Stimulated activated CD4-positive, alpha-beta T cell treated with anti-CD3 and anti-CD28 coated beads, TNF-alpha, amount 100 ng/mL, for 24 hours (primary cell): ENCODE results near the gene ITGAD.
A peak's percentile ranks its signal among the peaks of the same experiment; 100 is the strongest.

Experiments
- DNase-seq, 3 experiments: peaks; one replicate each; pipeline ENCODE4 v3.0.0-alpha.2; 2020; ENCODE audit warnings: low read depth in 3 of 3

The ITGAD gene

GRCh38 chr16:31458844-31459686, 65.9 kb downstream of the ITGAD start, which contains the start of gene ARMC5:
Gene ARMC5 (plus strand): TSS chr16:31459501. CDS start chr16:31459525, 24 bp downstream.
- peak; percentile 93 to 96 (median 93) for DNase-seq

DNA sequence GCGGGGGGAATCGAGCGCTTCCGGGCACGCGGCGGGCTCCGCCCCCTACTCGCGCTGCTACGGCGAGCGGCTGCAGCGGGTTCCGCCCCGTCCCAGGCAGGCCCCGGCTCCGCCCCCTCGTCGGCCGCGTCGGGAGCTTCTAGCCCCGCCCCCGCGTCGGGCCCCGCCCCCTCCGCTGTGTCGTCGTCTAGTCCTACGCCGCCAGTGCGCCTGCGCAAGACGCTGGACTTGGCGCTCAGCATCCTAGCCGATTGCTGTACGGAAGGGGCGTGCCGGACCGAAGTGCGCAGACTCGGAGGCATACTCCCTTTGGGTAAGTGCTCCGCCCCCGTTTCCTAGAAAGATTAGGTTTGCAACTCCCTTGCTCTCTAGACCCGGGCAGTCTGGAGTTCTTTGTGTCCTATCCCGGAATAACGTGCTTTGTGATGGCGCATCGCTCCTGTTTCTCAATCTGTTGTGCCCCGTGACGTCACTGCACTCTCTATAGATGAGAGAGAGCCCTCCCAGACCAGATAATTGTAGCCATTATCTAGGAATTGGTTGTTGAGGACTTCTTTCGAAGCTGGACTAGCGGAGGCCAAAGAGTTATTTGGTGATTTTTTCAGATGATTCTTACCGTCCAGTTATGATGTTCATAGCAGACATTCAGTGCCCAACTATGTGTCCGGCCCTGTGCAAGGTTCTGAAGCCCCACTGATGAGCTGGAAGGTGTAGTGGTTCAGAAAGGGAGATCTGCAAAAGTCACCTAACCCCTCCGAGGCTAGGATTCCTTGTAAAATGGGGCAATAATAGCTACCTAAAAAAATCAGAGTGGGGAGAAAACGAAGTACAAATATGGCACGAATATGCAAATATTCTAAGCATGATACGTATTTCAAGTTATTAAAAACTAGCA, 66.8 kb downstream of the ITGAD start:
- peak; percentile 100 for DNase-seq

GRCh38 chr16:31460582-31461002, 67.5 kb downstream of the ITGAD start:
- DNase-seq: no peak

- no peak for DNase-seq
These were observed 68.2 kb downstream of the ITGAD start for GRCh38 chr16:31461201-31461920.

DNA sequence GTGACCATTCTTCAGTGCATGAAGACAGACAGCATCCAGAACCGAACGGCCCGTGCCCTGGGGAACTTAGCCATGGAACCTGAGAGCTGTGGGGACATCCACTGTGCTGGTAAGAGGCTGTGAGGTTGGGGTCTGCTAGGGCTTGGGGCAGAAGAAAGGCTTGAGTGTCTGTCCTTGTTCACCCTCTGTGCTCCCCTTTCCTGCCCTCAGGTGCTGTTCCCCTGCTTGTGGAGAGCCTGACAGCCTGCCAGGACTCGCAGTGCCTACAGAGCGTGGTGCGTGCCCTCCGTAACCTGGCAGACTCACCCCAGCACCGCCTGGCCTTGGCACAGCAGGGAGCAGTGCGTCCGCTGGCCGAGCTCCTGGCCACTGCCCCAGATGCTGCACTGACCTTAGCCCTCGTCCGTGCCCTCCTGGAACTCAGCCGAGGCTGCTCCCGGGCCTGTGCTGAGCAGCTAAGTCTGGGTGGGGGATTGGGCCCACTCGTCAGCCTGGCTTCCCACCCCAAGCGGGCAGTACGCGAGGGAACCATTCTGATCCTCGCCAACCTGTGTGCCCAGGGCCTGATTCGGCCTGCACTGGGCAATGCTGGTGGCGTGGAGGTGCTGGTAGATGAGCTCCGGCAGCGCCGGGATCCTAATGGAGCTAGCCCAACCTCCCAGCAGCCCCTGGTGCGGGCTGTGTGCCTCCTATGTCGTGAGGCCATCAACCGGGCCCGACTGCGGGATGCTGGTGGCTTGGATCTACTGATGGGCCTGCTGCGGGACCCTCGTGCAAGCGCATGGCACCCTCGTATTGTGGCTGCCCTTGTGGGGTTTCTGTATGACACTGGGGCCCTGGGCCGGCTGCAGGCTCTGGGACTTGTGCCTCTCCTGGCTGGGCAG, 69.0 kb downstream of the ITGAD start:
- DNase-seq: no peak

DNA sequence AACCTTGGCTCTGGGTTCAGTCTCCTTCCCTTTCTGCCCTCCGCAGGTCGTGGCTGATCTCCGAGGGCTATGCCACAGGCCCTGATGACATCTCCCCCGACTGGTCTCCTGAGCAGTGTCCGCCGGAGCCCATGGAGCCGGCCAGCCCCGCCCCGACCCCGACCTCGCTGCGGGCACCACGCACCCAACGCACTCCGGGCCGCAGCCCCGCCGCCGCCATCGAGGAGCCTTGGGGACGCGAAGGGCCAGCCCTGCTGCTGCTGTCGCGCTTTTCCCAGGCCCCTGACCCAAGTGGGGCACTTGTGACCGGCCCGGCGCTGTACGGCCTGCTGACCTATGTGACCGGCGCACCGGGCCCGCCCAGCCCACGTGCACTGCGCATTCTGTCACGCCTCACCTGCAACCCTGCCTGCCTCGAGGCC, 71.2 kb downstream of the ITGAD start:
- DNase-seq: no peak

- no peak for DNase-seq
These were observed 71.7 kb downstream of the ITGAD start for GRCh38 chr16:31464781-31465260.

- no peak for DNase-seq
These were observed 72.7 kb downstream of the ITGAD start for GRCh38 chr16:31465788-31466370.

DNA sequence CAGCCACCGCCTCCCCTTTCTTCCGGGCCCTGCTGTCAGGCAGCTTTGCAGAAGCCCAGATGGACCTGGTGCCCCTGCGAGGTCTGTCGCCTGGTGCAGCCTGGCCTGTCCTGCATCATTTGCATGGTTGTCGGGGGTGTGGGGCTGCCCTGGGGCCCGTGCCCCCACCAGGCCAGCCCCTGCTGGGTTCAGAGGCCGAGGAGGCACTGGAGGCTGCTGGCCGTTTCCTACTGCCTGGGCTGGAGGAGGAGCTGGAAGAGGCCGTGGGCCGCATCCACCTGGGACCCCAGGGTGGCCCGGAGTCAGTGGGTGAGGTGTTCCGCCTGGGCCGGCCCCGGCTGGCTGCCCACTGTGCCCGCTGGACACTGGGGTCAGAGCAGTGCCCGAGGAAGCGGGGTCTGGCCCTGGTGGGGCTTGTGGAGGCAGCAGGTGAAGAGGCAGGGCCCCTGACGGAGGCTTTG, 73.3 kb downstream of the ITGAD start:
- no peak for DNase-seq

DNA sequence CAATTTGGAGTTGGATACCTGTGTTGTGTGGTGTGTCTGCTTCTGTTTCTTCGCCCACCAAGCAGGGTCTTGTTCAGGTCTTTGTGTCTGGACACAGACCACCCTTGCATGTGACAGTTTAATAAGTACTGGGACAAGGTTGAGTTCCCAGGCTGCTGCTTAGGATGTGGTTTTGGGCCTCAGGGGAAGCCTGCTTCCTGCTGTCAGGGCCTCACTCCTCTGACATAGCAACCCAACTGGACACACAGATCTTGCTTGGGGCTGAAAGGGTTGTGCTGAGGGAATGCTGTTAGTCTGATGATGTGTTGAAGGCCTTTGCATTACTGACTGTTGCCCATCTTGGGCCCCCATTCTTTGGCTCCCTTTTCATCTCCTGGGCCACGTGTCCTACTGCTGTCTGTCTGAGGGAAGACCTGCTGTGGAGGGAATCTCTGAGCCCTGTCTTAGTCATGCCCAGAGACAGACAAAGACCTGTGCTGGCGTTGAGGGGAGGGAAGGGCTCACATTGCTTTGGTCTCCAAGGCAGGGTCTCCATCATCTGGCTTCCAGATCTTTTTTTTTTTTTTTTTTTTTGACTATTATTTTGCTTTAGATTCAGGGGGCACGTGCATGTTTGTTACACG, 74.1 kb downstream of the ITGAD start:
- DNase-seq: no peak

- DNase-seq: no peak
These were observed 74.7 kb downstream of the ITGAD start for GRCh38 chr16:31467858-31468257.

- no peak for DNase-seq
These were observed 77.5 kb downstream of the ITGAD start for GRCh38 chr16:31470615-31471014.

DNA sequence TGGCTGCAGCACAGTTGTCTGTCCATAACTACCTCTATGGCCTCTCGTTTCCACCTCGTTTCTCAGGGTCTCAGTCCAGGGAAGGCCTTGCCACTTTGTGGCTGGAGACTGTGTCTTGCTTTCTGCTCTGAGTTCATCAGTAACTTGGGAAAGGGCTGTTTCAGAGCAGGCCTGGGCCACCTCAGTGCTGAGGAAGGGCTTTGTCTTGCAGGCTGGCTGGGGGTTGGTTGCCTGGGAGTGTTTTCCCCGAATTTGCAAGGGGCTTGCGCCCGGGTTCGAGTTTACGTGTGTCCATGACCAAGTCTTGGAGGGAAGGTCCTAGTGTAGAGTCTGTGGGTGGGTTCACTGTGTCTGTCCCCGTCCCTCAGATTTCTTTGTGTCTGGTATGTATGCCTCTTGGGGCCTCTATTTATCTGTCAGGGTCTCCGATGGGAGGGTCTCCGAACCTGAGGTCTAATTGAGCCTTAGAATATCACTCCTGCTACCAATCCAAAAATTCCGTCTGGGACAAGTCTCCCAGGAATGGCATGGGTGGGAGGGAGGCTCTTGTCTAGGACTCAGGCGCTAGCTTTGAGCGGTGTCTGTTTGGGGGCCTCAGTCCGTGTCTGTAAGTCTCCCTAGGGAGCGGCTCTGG, 78.2 kb downstream of the ITGAD start:
- no peak for DNase-seq

DNA sequence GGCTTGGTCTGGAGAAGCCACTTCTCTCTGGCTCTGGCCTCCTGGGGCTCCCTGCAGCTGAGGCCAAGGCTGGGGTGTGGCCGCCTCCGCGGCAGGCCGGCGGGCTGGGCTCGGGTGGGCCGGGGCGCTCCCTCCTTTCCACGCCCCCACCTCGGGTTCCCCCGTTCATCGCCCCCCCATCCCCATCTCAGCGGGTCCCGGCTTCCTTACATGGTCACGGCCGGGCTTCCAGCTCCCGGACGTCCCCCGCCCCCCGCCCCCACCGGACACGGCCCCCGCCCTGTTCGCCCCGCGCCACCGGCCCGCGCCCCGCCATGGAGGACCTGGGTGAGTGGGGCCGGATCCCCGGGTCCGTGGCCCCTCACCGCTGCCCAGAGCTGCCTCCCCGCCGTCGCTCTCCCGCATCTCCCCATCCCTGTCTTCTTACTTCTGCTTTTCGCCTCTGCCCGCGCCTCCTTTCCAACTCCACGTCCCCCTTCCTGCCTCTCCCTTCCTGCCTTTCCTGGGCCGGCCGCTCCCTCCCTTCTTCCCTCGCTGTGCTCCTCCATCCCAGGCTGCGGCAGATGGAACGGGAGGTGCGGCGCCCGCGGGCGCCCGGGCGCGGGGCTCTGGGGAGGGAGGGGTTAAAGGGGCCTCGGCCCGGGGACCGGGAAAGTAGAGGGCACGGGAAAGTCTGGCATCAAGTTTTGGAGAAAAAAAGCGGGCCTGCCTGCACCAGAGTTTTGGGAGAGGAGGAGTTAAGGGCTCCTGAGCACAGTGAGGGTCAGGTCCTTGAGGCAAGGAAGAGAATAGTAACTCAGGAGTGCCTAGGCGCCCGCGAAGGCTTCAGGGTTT, 79.0 kb downstream of the ITGAD start, which contains the start of gene TGFB1I1:
TSS of gene TGFB1I1 (plus strand) at position 278 of the 834 bp plus-strand sequence. CDS start at position 315, 37 bp downstream.
- DNase-seq: no peak

- peak in 1 of 3 experiments; percentile 39 for DNase-seq
These were observed 79.6 kb downstream of the ITGAD start for GRCh38 chr16:31472709-31473203.

- DNase-seq: no peak
These were observed 80.3 kb downstream of the ITGAD start for GRCh38 chr16:31473264-31473984.

DNA sequence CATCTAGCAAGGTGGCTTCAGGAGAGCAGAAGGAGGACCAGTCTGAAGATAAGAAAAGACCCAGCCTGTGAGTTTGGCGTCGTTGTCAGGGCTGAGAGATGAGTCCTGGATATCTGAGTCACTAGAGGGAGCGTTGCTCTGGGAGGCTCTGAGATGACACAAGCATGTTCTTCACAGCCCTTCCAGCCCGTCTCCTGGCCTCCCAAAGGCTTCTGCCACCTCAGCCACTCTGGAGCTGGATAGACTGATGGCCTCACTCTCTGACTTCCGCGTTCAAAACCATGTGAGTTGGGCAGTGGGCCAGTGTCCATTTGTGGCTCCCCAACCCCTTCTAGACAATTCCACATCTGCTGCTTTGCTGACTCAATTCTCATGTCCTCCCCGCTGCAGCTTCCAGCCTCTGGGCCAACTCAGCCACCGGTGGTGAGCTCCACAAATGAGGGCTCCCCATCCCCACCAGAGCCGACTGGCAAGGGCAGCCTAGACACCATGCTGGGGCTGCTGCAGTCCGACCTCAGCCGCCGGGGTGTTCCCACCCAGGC, 81.1 kb downstream of the ITGAD start:
- no peak for DNase-seq
